Mononuclear cell (primary cell): ENCODE data around the gene FAM149B1. TPM values are rescaled to one million over a fixed set of nuclear protein-coding genes. Genes with fewer than 3 reads are reported as not detected.
A peak's percentile ranks its signal among the peaks of the same experiment; 100 is the strongest.

Source experiments
- H3K27me3 ChIP-seq: 2 replicates; pipeline ENCODE4 v1.6.0; 2011; ENCODE audit warnings: low read length, control low read depth; ENCODE audit not compliant: insufficient read depth
- H3K4me1 ChIP-seq: 2 replicates; pipeline ENCODE4 v1.5.1; 2011; ENCODE audit warnings: mild to moderate bottlenecking, low read length, control low read depth; ENCODE audit not compliant: insufficient read depth
- H3K4me3 ChIP-seq: 2 replicates; pipeline ENCODE4 v1.5.1; 2011; ENCODE audit warnings: mild to moderate bottlenecking, low read length, moderate library complexity
- H3K9me3 ChIP-seq: 2 replicates; pipeline ENCODE4 v1.5.1; 2011; ENCODE audit warnings: low read depth, mild to moderate bottlenecking, control low read depth, low read length
- total RNA-seq: library from RNA; depleted of rRNA; stranded (reverse); fragments of >200 nt; gene quantifications from one replicate; pipeline ENCODE4 v1.2.3, GENCODE V29; 2012

FAM149B1 gene
- total RNA-seq, 1 donor, result 8.6 TPM

DNA sequence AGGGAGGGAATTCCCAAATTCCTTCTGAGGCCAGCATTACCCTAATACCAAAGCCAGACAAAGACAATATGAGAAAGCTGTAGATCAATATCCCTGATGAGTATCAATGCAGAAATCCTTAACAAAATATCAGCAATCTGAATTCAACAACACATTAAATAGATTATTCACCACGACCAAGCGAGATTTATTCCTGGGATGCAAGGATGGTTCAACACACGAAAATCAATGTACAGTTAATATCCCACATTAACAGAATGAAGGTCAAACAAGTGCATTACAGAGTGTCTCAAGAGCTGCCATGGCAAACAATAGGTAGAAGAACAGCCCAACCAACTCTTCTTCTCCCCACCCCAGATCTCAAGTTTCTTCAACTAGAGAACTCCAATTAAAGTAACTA is 6.3 kb upstream of the FAM149B1 start:
- Histone ChIP-seq H3K27me3 (no peaks in the 10 kb centered on the region), H3K4me1 (peaks cover 6% of the 10 kb centered on the region), H3K9me3 (no peaks in the 10 kb centered on the region), H3K4me3 (no peak overlapping the region)

- Histone ChIP-seq H3K27me3 (no peaks in the 10 kb centered on the region), H3K9me3 (no peaks in the 10 kb centered on the region), H3K4me1 (peaks cover 15% of the 10 kb centered on the region), H3K4me3 (no peak overlapping the region)
These were observed 4.8 kb upstream of the FAM149B1 start for GRCh38 chr10:73163096-73163495.

GRCh38 chr10:73166972-73167371 is 947 bp upstream of the FAM149B1 start:
- Histone ChIP-seq H3K9me3 (no peaks in the 10 kb centered on the region), H3K4me1 (peaks cover 27% of the 10 kb centered on the region), H3K4me3 (peak overlapping the region; percentile 71), H3K27me3 (no peaks in the 10 kb centered on the region)

- peaks cover 27% of the 10 kb centered on the region for H3K4me1 ChIP-seq
- H3K4me3 ChIP-seq, result peak overlapping the region; percentile 71
- no peaks in the 10 kb centered on the region for H3K9me3 ChIP-seq
- H3K27me3 ChIP-seq, result no peaks in the 10 kb centered on the region
These were observed 499 bp upstream of the FAM149B1 start for GRCh38 chr10:73167458-73167782.

GRCh38 chr10:73168465-73168803 is 515 bp downstream of the FAM149B1 start:
- Histone ChIP-seq H3K9me3 (no peaks in the 10 kb centered on the region), H3K4me3 (peak overlapping the region; percentile 71), H3K27me3 (no peaks in the 10 kb centered on the region), H3K4me1 (peaks cover 22% of the 10 kb centered on the region)

GRCh38 chr10:73169320-73169719 is 1.4 kb downstream of the FAM149B1 start:
- Histone ChIP-seq H3K4me1 (peaks cover 22% of the 10 kb centered on the region), H3K4me3 (no peak overlapping the region), H3K27me3 (no peaks in the 10 kb centered on the region), H3K9me3 (no peaks in the 10 kb centered on the region)

- H3K4me1 ChIP-seq, result peaks cover 12% of the 10 kb centered on the region
- H3K9me3 ChIP-seq, result no peaks in the 10 kb centered on the region
- no peaks in the 10 kb centered on the region for H3K27me3 ChIP-seq
- no peak overlapping the region for H3K4me3 ChIP-seq
These were observed 4.9 kb downstream of the FAM149B1 start for GRCh38 chr10:73172867-73173266.

DNA sequence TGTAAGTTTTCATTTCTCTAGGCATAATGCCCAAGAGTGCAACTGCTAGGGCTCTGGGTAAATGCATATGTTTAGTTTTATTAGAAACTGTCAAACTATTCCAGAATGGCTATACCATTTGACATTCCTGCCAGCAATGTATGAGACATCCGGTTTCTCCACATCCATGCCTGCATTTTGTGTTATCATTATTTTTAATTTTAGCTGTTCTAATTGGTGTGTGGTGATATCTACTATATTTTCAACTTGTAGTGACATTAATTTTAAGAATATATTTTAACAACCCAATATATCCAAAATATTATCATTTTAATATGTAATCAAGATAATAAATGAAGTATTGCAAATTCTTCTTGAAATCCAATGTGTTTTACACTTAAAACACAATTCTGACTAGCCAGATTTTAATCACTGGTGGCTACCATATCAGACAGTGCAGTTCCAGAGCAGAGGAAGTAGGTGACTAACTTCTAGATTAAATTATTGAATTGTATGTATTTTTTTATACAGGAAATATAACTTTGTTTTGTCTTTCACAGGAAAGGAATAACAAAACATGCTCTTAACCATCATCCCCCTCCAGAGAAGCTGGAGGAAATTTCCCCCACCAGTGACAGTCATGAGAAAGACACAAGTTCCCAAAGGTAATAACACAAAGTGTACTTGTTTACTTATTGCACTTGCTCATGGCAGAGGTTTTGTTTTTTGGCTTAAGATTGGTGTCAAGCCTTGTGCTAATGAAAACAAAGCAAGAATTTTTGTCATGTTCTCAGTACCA is 6.4 kb downstream of the FAM149B1 start:
- no peaks in the 10 kb centered on the region for H3K27me3 ChIP-seq
- peaks cover under 1% of the 10 kb centered on the region for H3K4me1 ChIP-seq

DNA sequence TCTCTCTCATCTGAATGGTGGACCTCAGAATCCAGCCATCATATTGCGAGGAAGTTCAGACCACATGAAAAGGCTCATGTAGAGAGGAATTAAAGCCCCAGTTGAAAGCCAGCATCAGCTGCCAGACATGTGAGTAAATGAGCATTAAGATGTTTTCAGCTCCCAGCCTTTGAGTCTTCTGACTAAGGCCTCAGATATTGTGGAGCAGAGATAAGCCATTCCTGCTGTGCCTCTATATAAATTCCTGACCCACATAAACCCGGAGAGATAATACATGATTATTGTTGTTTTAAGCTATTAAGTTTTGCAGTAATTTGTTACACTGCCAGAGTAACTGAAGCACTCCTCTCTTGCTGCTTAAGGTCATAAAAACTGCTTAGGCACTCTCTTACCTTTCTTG is 14.6 kb downstream of the FAM149B1 start:
- Histone ChIP-seq H3K4me1 (no peaks in the 10 kb centered on the region), H3K4me3 (no peak overlapping the region), H3K27me3 (no peaks in the 10 kb centered on the region), H3K9me3 (no peaks in the 10 kb centered on the region)

More for the DNA sequence above, 6.4 kb downstream of the FAM149B1 start:
- Histone ChIP-seq H3K9me3 (no peaks in the 10 kb centered on the region), H3K4me3 (no peak overlapping the region)

DNA sequence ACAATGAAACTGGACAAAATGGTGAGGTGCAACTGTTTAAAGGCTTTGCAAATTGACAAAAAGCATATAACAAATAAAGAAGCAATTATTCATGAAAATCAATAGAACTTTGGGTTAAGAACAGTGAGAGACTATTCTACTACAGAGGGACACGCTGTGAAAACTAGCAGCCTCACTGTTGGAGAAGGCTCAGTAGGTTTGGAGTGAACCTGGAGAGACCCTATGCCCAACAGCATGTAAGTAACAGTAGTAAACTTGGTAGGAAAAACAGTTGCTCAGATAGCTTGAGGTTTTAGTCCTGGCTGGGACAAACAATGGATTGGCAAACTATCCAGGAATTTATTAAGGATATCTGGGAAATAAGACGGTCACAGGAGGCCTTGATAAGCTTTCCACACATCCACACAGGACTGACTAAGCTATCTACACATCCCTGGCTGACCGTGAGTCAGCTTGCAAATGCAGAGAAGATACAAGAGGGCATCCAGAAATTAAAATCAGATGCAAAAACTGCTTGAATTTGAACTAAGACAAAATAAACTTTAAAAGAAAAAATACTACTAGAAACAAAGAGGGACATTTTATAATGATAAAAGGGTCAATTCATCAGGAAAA is 15.9 kb downstream of the FAM149B1 start:
- Histone ChIP-seq H3K4me3 (no peak overlapping the region), H3K4me1 (no peaks in the 10 kb centered on the region), H3K9me3 (no peaks in the 10 kb centered on the region), H3K27me3 (no peaks in the 10 kb centered on the region)

GRCh38 chr10:73186266-73186665 is 18.3 kb downstream of the FAM149B1 start:
- Histone ChIP-seq H3K4me3 (no peak overlapping the region), H3K9me3 (no peaks in the 10 kb centered on the region), H3K27me3 (no peaks in the 10 kb centered on the region), H3K4me1 (no peaks in the 10 kb centered on the region)

DNA sequence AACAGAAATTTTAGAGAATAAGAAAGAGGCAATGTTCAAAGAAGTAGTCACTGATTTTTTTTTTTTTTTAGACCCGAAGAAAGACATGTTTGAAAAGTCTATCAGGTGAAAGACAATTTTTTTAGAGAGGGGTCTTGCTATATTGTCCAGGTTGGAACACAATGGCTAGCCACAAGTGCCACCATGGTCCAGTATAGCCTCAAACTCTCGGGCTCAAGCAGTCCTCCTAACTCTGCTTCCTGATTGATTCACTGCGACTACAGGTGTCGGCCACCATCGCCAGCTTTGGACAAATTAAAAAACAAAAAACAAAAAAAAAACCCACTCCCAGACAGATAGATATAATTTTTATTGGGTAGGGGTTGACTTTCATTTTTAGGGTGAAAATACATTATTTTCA is 22.3 kb downstream of the FAM149B1 start:
- no peaks in the 10 kb centered on the region for H3K9me3 ChIP-seq
- no peak overlapping the region for H3K4me3 ChIP-seq
- H3K4me1 ChIP-seq, result no peaks in the 10 kb centered on the region
- no peaks in the 10 kb centered on the region for H3K27me3 ChIP-seq

DNA sequence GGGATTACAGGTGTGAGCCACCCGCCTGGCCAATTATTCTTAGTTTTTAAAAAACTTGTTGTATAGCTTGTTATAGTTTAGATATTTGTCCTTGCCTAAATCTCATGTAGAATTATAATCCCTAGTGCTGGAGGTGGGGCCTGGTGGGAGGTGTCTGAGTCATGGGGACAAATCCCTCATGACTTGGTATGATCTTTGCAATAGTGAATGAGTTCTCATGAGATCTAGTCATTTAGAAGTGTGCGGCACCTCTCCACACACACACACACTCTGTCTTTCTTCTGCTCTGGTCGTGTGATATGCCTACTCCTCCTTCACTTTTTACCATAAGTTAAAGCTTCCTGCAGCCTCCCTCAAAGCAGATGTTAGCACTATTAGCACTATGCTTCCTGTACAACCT is 37.2 kb downstream of the FAM149B1 start:
- Histone ChIP-seq H3K4me1 (no peaks in the 10 kb centered on the region), H3K9me3 (no peaks in the 10 kb centered on the region), H3K27me3 (no peaks in the 10 kb centered on the region), H3K4me3 (no peak overlapping the region)

DNA sequence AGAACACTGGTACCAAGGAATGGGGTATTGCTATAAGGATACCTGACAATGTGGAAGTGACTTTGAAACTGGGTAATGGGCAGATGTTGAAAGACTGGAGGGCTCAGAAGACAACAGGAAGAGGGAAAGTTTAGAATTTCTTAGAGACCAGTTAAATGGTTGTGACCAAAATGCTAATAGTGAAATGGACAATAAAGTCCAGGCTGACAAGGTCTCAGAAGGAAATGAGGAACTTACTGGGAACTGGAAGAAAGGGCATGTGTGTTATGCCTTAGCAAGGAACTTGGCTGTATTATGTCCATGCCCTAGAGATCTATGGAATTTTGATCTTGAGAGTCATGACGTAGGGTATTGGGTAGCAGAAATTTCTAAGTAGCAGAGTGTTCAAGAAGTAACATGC is 38.0 kb downstream of the FAM149B1 start:
- Histone ChIP-seq H3K9me3 (no peaks in the 10 kb centered on the region), H3K27me3 (no peaks in the 10 kb centered on the region), H3K4me1 (no peaks in the 10 kb centered on the region), H3K4me3 (no peak overlapping the region)

- Histone ChIP-seq H3K9me3 (no peaks in the 10 kb centered on the region), H3K27me3 (no peaks in the 10 kb centered on the region), H3K4me1 (no peaks in the 10 kb centered on the region), H3K4me3 (no peak overlapping the region)
These were observed 38.5 kb downstream of the FAM149B1 start for GRCh38 chr10:73206385-73206784.

DNA sequence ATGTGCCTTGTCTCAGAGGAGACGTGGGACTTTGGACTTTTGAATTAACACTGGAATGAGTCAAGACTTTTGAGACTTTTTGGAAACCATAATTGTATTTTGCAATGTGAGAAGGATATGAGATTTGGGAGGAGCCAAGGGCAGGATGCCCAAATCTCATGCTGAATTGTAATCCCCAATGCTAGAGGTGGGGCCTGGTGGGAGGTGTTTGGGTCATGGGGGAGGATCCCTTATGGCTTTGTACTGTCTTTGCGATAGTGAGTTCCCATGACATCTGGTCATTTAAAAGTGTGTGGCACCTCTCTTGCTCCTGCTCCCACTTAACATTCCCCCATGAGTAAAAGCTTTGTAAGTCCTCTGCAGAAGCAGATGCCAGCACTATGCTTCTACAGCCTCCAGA is 40.0 kb downstream of the FAM149B1 start:
- Histone ChIP-seq H3K4me1 (no peaks in the 10 kb centered on the region), H3K9me3 (no peaks in the 10 kb centered on the region), H3K27me3 (no peaks in the 10 kb centered on the region), H3K4me3 (no peak overlapping the region)
